Sciatic nerve (tissue), 2 donors: ENCODE data around the gene TP53TG5. TPM values are rescaled to one million over a fixed set of nuclear protein-coding genes. Genes with fewer than 3 reads are reported as not detected.

Source experiments
- ATAC-seq: fragments of 200-7000 bp; cut with Tn5 transposase; one replicate; pipeline ENCODE4 v1.9.1; 2020; ENCODE audit warnings: mild to moderate bottlenecking, moderate library complexity
- DNase-seq: peaks from one replicate; pipeline ENCODE4 v3.0.0-alpha.2; 2020; ENCODE audit warnings: low spot score
- intact Hi-C: fragments of 100-400 bp; cut with DNase I; formaldehyde crosslinking; loops from one replicate; pipeline ENCODE4 v1.14.2; 2022
- total RNA-seq: library from RNA; stranded (reverse); fragmentation: NEBNext Ultra II Directional; extraction: Animal tissue kit (Norgen Biotek cat#: 25700); gene quantifications from one replicate; pipeline ENCODE4 v1.2.1, GENCODE V29; 2021
- donor health status: DM: no; HTN: no; CAD: no.
- donor health status: DM: no; HTN: no; CAD: no.

Gene TP53TG5
- total RNA-seq, 1 donor from 2014 or later, result not detected

- intact Hi-C loops, result no loop called here
- DNase-seq (peak; percentile 87), ATAC-seq (peak; percentile 73)
These were observed 28.3 kb upstream of the TP53TG5 start for GRCh38 chr20:45406260-45407066.

GRCh38 chr20:45405571-45406259 lies 27.6 kb upstream of the TP53TG5 start:
- DNase-seq (no peak), ATAC-seq (peak; percentile 48)
- intact Hi-C loops, result no loop called here

GRCh38 chr20:45404438-45404837 lies 26.3 kb upstream of the TP53TG5 start:
- ATAC-seq (no peak), DNase-seq (no peak)
- intact Hi-C loops, result no loop called here

- ATAC-seq (no peak), DNase-seq (no peak)
- intact Hi-C loops, result no loop called here
These were observed 24.8 kb upstream of the TP53TG5 start for GRCh38 chr20:45402946-45403345.

GRCh38 chr20:45400346-45401031 lies 22.4 kb upstream of the TP53TG5 start:
- no peak for ATAC-seq
- intact Hi-C loops, result no loop called here
- DNase-seq, result no peak

- no peak for DNase-seq
- ATAC-seq, result no peak
- intact Hi-C loops, result no loop called here
These were observed 20.9 kb upstream of the TP53TG5 start for GRCh38 chr20:45399018-45399417.

GRCh38 chr20:45395114-45395415 lies 16.9 kb upstream of the TP53TG5 start:
- no peak for DNase-seq
- no peak for ATAC-seq
- intact Hi-C loops, result no loop called here

GRCh38 chr20:45394221-45395113 lies 16.3 kb upstream of the TP53TG5 start:
- intact Hi-C loops, result no loop called here
- no peak for ATAC-seq
- DNase-seq, result no peak

GRCh38 chr20:45392733-45393132 lies 14.6 kb upstream of the TP53TG5 start:
- no peak for DNase-seq
- intact Hi-C loops, result no loop called here
- ATAC-seq, result no peak

- DNase-seq (no peak), ATAC-seq (no peak)
- intact Hi-C loops, result no loop called here
These were observed 13.4 kb upstream of the TP53TG5 start for GRCh38 chr20:45391559-45391958.

GRCh38 chr20:45390931-45391330 lies 12.8 kb upstream of the TP53TG5 start:
- DNase-seq, result no peak
- intact Hi-C loops, result no loop called here
- ATAC-seq, result no peak

- intact Hi-C loops, result no loop called here
- ATAC-seq (no peak), DNase-seq (no peak)
These were observed 9.1 kb upstream of the TP53TG5 start for GRCh38 chr20:45387274-45387673.

- intact Hi-C loops, result no loop called here
- no peak for DNase-seq
These were observed 856 bp downstream of the TP53TG5 start for GRCh38 chr20:45377269-45377668.

GRCh38 chr20:45374966-45375365 lies 3.2 kb downstream of the TP53TG5 start:
- ATAC-seq (no peak), DNase-seq (no peak)
- intact Hi-C loops, result no loop called here

More at GRCh38 chr20:45377269-45377668, 856 bp downstream of the TP53TG5 start:
- ATAC-seq, result no peak

GRCh38 chr20:45374101-45374467 lies 4.0 kb downstream of the TP53TG5 start:
- ATAC-seq, result no peak

GRCh38 chr20:45373353-45374100 lies 4.6 kb downstream of the TP53TG5 start:
- ATAC-seq (peak; percentile 87), DNase-seq (peak; percentile 93)
- intact Hi-C loops, result no loop called here

More at GRCh38 chr20:45374101-45374467, 4.0 kb downstream of the TP53TG5 start:
- DNase-seq, result no peak
- intact Hi-C loops, result no loop called here

GRCh38 chr20:45372646-45373352 lies 5.3 kb downstream of the TP53TG5 start:
- ATAC-seq (peak; percentile 67), DNase-seq (no peak)
- intact Hi-C loops, result no loop called here

GRCh38 chr20:45372241-45372640 lies 5.9 kb downstream of the TP53TG5 start:
- no peak for DNase-seq
- intact Hi-C loops, result no loop called here
- no peak for ATAC-seq
